Breast epithelium (tissue), 3 donors: Measurements from ENCODE around the gene ZNF423.

ENCODE experiments used
- CTCF ChIP-seq, 3 donors: fragments of 450-650 bp; IDR thresholded peaks; one replicate each; pipeline ENCODE4 v1.5.1; 2016 to 2017; ENCODE audit warnings: antibody characterized with exemption in 3 of 3, mild to moderate bottlenecking in 3 of 3, moderate library complexity in 3 of 3
- POLR2AphosphoS5 ChIP-seq, 3 donors: sonication (generic); formaldehyde crosslinking; IDR thresholded peaks; one replicate each; pipeline ENCODE4 v1.6.1; 2017; ENCODE audit warnings: antibody characterized with exemption in 3 of 3

DNA sequence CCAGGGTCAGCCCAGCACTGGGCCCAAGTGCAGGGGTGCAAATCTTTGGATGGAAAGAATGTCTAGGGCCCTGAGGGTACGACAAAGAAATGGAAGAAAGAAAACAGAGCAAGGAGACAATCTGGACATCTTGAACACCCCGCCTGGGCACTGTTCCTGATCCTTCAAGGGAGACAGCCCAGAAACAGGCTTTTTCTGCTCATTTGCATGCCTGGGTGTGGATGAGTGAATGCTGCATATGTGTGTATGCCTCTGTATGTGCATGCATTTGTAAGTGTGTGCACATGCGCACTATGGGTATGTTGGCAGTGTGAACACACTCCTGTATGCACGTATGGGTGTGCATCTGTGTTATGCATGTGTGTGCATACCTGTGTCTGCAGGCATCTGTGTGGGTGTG lies 79.2 kb downstream of the ZNF423 start:
- TF ChIP-seq CTCF (IDR thresholded peaks at IDR 0.05) (no peak), POLR2AphosphoS5 (IDR thresholded peaks at IDR 0.05) (no peak)
